LNCAP (cell line): ENCODE results near the gene BNIP3.

Experiments
- TF ChIP-seq, protein P1 (sequence below): fragments of 450-650 bp; IDR thresholded peaks from 2 replicates; pipeline ENCODE4 v1.5.1; 2017; ENCODE audit warnings: mild to moderate bottlenecking

Gene BNIP3

DNA sequence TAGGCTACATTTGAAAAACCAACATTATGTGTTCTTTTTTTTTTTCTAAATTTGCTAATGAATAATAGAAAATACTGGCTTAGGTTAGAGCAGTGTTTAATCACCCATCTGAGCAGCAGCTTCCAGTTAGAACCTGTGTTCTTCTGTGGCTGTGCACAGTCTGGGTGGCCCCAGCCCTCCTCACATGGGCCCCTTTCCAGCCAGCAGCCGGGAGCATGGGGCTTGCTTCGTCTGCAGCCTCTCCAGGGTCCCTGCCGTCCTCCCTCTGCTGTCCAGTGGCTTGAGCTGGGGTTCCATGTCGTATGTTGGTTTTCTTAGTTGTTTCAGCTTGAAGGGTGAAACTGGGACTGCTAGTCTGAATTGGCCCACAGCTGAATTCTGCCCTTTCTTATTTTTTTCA, 37.3 kb downstream of the BNIP3 start:
- TF ChIP-seq, protein P1, sequence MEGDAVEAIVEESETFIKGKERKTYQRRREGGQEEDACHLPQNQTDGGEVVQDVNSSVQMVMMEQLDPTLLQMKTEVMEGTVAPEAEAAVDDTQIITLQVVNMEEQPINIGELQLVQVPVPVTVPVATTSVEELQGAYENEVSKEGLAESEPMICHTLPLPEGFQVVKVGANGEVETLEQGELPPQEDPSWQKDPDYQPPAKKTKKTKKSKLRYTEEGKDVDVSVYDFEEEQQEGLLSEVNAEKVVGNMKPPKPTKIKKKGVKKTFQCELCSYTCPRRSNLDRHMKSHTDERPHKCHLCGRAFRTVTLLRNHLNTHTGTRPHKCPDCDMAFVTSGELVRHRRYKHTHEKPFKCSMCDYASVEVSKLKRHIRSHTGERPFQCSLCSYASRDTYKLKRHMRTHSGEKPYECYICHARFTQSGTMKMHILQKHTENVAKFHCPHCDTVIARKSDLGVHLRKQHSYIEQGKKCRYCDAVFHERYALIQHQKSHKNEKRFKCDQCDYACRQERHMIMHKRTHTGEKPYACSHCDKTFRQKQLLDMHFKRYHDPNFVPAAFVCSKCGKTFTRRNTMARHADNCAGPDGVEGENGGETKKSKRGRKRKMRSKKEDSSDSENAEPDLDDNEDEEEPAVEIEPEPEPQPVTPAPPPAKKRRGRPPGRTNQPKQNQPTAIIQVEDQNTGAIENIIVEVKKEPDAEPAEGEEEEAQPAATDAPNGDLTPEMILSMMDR: no peak

- TF ChIP-seq, protein P1: peak; percentile 66
These were observed 38.5 kb downstream of the BNIP3 start for GRCh38 chr10:131943021-131943814.

DNA sequence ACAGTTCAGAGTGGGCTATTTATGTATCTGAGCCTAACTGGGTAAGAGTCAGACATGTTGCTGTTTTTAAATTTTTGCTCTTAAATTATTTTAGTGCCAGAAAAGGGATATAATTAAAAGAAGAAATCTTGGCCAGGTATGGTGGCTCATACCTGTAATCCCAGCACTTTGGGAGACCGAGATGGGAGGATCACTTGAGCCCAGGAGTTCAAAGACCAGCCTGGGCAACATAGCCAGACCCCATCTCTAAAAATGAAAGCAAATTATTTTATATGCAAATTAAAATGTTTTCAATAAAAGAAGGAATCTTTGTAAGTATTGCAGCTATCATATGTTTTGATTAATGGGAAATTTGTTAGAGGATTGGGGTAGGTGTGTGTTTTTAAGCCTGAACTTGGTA, 39.3 kb downstream of the BNIP3 start:
- TF ChIP-seq, protein P1: no peak

DNA sequence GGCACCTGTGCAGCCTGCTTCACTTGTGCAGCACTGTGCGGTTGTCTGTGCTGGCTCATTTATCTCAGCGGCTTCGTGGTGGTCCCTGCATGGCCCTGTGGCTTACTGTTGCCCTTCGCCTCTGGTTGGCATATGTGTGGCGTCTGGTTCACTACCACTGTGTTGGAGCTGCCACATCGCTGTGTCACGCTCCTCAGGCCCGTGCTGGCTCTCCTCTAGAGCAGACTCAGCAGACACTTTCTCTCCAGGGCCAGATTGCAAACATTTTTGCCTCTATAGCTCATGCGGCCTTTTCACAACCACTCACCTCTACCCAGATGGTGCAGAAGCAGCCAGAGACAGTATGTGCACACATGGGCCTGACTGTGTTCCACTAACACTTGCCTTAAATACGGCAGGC, 43.0 kb downstream of the BNIP3 start:
- TF ChIP-seq, protein P1: no peak

- TF ChIP-seq, protein P1: no peak
These were observed 43.9 kb downstream of the BNIP3 start for GRCh38 chr10:131937836-131938235.

GRCh38 chr10:131936736-131937135, 45.0 kb downstream of the BNIP3 start:
- TF ChIP-seq, protein P1: no peak

DNA sequence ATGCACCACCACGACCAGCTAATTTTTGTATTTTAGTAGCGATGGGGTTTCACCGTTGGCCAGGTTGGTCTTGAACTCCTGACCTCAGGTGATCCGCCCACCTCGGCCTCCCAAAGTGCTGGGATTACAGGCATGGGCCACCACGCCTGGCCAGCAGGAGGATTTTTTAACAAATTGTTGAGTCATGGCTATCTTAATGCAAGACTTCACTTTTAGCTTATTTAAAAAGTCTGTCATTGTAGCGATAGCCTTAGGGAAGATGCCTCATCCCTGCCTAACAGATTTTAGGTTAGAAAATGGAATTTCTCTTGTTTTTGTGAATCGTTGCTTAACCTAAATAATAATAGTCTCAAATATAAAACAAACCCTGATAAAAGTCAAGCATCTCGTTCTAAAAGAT, 45.4 kb downstream of the BNIP3 start:
- TF ChIP-seq, protein P1: no peak
